Trophoblast cell (in vitro differentiated cells and primary cell): ENCODE data around the gene CHAF1A.

ENCODE experiments used
- DNase-seq, 2 donors: peaks; one replicate each; pipeline ENCODE4 v3.0.0-alpha.2; 2016
- H2AFZ ChIP-seq: 2 replicates; pipeline ENCODE4 v1.6.1; 2013; ENCODE audit warnings: low read length, moderate library complexity, mild to moderate bottlenecking; ENCODE audit not compliant: insufficient read depth, poor library complexity
- H2AK5ac ChIP-seq: 2 replicates; pipeline ENCODE4 v1.6.1; 2013; ENCODE audit warnings: mild to moderate bottlenecking, low read length
- H2BK120ac ChIP-seq: 2 replicates; pipeline ENCODE4 v1.6.1; 2013; ENCODE audit warnings: low read length, mild to moderate bottlenecking, moderate library complexity; ENCODE audit not compliant: insufficient read depth, poor library complexity
- H2BK12ac ChIP-seq: 2 replicates; pipeline ENCODE4 v1.6.1; 2013; ENCODE audit warnings: mild to moderate bottlenecking, low read length, moderate library complexity
- H2BK5ac ChIP-seq: 2 replicates; pipeline ENCODE4 v1.6.1; 2013; ENCODE audit warnings: low read length, low read depth, moderate library complexity, mild to moderate bottlenecking; ENCODE audit not compliant: poor library complexity
- H3K14ac ChIP-seq: 2 replicates; pipeline ENCODE4 v1.6.1; 2013; ENCODE audit warnings: mild to moderate bottlenecking, low read length
- H3K18ac ChIP-seq: 2 replicates; pipeline ENCODE4 v1.6.1; 2013; ENCODE audit warnings: mild to moderate bottlenecking, low read length
- H3K23ac ChIP-seq: 2 replicates; pipeline ENCODE4 v1.6.1; 2013; ENCODE audit warnings: low read length
- H3K27ac ChIP-seq: 2 replicates; pipeline ENCODE4 v1.5.1; 2013; ENCODE audit warnings: low read depth, mild to moderate bottlenecking, inconsistent platforms, low read length, moderate library complexity
- H3K27me3 ChIP-seq: 2 replicates; pipeline ENCODE4 v1.6.1; 2013; ENCODE audit warnings: inconsistent platforms, mild to moderate bottlenecking, low read length, moderate library complexity; ENCODE audit not compliant: insufficient read depth
- H3K36me3 ChIP-seq, 2 experiments: 1 replicate in 1 of 2; 2 replicates in 1 of 2; pipeline ENCODE4 v1.6.1; 2013; ENCODE audit warnings: low read length in 2 of 2, mild to moderate bottlenecking in 2 of 2, moderate library complexity in 1 of 2; ENCODE audit not compliant: insufficient read depth in 2 of 2, control insufficient read depth in 1 of 2
- H3K4ac ChIP-seq: 2 replicates; pipeline ENCODE4 v1.6.1; 2013; ENCODE audit warnings: low read depth, mild to moderate bottlenecking, low read length, moderate library complexity
- H3K4me1 ChIP-seq, 2 experiments: 1 replicate in 1 of 2; 2 replicates in 1 of 2; pipeline ENCODE4 v1.6.1; 2013; ENCODE audit warnings: low read length in 2 of 2, mild to moderate bottlenecking in 2 of 2, moderate library complexity in 1 of 2; ENCODE audit not compliant: insufficient read depth in 2 of 2, control insufficient read depth in 1 of 2
- H3K4me2 ChIP-seq: 2 replicates; pipeline ENCODE4 v1.6.1; 2013; ENCODE audit warnings: inconsistent platforms, mild to moderate bottlenecking, low read length, moderate library complexity
- H3K4me3 ChIP-seq: 2 replicates; pipeline ENCODE4 v1.5.1; 2013; ENCODE audit warnings: mild to moderate bottlenecking, low read depth, low read length, inconsistent platforms
- H3K79me1 ChIP-seq: one replicate; pipeline ENCODE4 v1.6.1; 2013; ENCODE audit warnings: low read length
- H3K79me2 ChIP-seq: 2 replicates; pipeline ENCODE4 v1.6.1; 2013; ENCODE audit warnings: low read length, mild to moderate bottlenecking; ENCODE audit not compliant: control insufficient read depth, insufficient read depth, poor library complexity
- H3K9ac ChIP-seq: 2 replicates; pipeline ENCODE4 v1.6.1; 2013; ENCODE audit warnings: mild to moderate bottlenecking, low read length
- H3K9me3 ChIP-seq: 2 replicates; pipeline ENCODE4 v1.6.1; 2013; ENCODE audit warnings: low read depth, mild to moderate bottlenecking, control low read depth, inconsistent platforms, low read length; ENCODE audit not compliant: insufficient read depth
- H4K12ac ChIP-seq: 2 replicates; pipeline ENCODE4 v1.6.1; 2013; ENCODE audit warnings: low read depth, mild to moderate bottlenecking, low read length, moderate library complexity
- H4K8ac ChIP-seq: 2 replicates; pipeline ENCODE4 v1.6.1; 2013; ENCODE audit warnings: low read depth, mild to moderate bottlenecking, low read length, moderate library complexity
- H4K91ac ChIP-seq: one replicate; pipeline ENCODE4 v1.6.1; 2013; ENCODE audit warnings: low read depth, mild to moderate bottlenecking, low read length, moderate library complexity
- WGBS: extraction: QIAGEN DNeasy Blood & Tissue Kit; methylation state at CpG from one replicate; pipeline ENCODE4 v1.1.7; 2013; ENCODE audit warnings: missing lambda C conversion rate; ENCODE audit not compliant: insufficient read length, insufficient coverage; ENCODE audit errors: extremely low coverage; 5-methylcytosine and 5-hydroxymethylcytosine counted together

CHAF1A gene

DNA sequence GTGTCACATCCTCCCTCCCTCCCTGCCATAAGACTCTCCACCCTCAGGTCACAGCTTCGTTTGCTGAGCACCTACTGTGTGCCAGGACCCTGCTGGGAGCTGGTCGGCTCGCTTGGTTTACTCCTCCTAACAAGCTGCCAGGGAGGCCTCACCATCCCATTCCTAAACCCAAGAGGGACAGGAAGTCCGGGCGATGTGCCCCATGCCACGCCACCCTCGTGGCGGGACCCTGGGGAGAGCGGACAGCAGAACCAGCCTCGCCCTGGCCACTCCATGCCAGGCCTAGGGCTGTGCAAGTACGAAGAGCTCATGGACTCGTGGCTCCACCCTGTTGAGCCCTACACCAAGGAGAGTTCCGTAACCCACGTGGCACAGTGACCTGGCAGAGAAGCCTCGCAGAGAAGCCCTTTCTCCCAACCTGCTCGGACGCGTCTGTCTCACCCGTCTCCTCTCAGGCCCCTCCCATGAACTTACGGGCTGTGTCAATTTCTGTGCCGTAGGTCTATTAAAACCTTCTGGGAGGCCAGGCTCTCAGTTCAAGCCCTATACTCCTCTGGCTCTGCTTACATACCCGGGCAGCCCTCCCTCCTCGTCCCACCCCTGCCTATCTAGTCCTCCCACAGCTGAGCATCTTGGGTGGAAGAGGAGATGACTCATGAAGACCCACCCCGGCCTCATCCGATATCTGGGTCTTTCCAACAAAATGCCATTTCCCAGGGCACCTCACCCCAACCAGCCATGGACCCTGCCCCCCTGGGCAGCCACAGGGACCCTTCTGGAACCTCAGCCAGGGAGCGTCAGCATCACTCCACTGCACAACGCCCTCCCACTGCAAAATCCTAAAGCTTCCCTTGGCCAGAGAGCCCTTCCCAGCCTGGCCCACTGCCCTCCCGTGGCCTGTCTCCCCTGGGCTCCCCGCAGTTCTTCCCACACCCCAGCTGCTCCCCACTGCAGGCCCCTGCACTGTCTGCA lies 52.6 kb downstream of the CHAF1A start:
- H3K18ac ChIP-seq, result no peak overlapping the region
- no peak overlapping the region for H3K27ac ChIP-seq
- H4K91ac ChIP-seq, result no peak overlapping the region
- H3K9me3 ChIP-seq, result no peaks in the 10 kb centered on the region
- no peak overlapping the region for H3K4ac ChIP-seq
- H2AFZ ChIP-seq, result no peak overlapping the region
- no peaks in the 10 kb centered on the region for H3K27me3 ChIP-seq
- no peak overlapping the region for H4K12ac ChIP-seq
- H3K23ac ChIP-seq, result no peak overlapping the region
- H2AK5ac ChIP-seq, result no peak overlapping the region
- no peak overlapping the region for H3K14ac ChIP-seq
- H2BK5ac ChIP-seq, result no peak overlapping the region
- H4K8ac ChIP-seq, result no peak overlapping the region
- H2BK120ac ChIP-seq, result no peak overlapping the region
- WGBS, result no CpG with 5 or more reads among the region's 29 CpGs
- H3K79me2 ChIP-seq, result peaks cover 7% of the 10 kb centered on the region
- H3K4me3 ChIP-seq, result no peak overlapping the region
- peaks cover 5% of the 10 kb centered on the region for H3K79me1 ChIP-seq
- no peak overlapping the region for H3K9ac ChIP-seq
- no peak overlapping the region for H2BK12ac ChIP-seq
- peaks cover 19 to 22% of the 10 kb centered on the region in 2 experiments for H3K36me3 ChIP-seq
- no peak for DNase-seq
- no peak overlapping the region for H3K4me2 ChIP-seq
- H3K4me1 ChIP-seq, result peaks cover 3 to 8% of the 10 kb centered on the region in 2 experiments

DNA sequence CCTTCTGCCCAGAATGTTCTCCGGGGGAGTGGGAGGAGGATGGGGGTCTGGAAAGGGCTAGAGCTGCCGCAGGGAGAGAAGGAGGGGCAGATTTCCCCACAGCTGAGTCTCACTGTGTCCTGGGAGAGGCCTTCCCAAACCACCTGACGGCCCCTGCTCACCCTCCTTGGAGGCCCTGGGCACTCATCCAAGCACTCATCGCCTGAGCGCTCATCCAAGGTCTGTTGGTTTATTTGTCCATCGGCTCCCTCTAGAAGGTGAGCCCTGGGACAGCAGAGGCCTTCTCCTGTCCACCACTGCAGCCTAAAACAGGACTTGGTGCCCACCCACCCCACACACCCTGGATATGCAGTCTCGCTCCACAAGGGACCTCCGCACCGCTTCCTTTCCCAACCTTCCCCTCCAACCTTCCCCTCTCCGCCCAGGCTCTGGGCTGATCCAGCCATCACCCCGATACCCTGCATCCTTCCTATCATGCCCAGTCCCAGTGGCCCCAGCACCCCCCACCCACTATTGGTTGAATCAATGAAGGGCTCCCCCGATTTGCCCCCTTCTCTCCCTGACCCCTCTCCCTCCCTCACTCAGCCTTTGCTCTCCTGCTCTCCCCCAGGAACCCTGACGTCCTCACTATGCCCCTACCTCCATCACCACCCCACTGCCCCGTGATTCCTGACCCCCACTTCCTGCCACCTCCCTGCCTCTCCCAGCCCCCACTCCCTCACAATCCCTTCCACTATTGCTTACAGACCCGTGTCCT lies 53.5 kb downstream of the CHAF1A start:
- H3K79me1 ChIP-seq, result peaks cover 5% of the 10 kb centered on the region
- H3K9me3 ChIP-seq, result no peaks in the 10 kb centered on the region
- no peak overlapping the region for H2BK5ac ChIP-seq
- peaks cover 7% of the 10 kb centered on the region for H3K79me2 ChIP-seq
- H4K12ac ChIP-seq, result no peak overlapping the region
- H4K91ac ChIP-seq, result no peak overlapping the region
- no peak overlapping the region for H2AFZ ChIP-seq
- H3K4me1 ChIP-seq, result peaks cover 3 to 8% of the 10 kb centered on the region in 2 experiments
- H2BK120ac ChIP-seq, result no peak overlapping the region
- no peak overlapping the region for H3K27ac ChIP-seq
- H3K9ac ChIP-seq, result no peak overlapping the region
- DNase-seq, result no peak
- H3K14ac ChIP-seq, result no peak overlapping the region
- no CpG with 5 or more reads among the region's 15 CpGs for WGBS
- H2AK5ac ChIP-seq, result no peak overlapping the region
- H4K8ac ChIP-seq, result no peak overlapping the region
- H3K27me3 ChIP-seq, result no peaks in the 10 kb centered on the region
- no peak overlapping the region for H3K18ac ChIP-seq
- no peak overlapping the region for H3K4ac ChIP-seq
- H3K4me3 ChIP-seq, result no peak overlapping the region
- H3K36me3 ChIP-seq, result peaks cover 19 to 22% of the 10 kb centered on the region in 2 experiments
- no peak overlapping the region for H3K23ac ChIP-seq
- peak overlapping the region; percentile 84 for H3K4me2 ChIP-seq
- no peak overlapping the region for H2BK12ac ChIP-seq

DNA sequence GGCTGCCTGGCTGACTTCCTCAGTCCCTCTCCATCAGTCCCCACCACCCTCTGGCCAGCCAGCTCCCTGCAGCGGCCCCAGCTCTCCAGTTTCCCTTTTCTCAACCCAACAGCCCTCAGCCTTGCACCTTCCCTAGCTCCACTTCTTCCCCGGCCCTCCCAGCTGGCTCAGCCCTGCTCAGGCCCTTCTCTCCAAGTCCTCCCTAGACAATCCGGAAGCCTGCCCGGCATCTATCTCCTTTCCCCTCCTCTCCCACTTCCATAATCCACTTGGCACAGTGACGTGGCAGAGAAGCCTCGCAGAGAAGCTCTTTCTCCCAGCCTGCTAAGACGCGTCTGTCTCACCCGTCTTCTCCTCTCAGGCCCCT lies 54.0 kb downstream of the CHAF1A start:
- no peak overlapping the region for H2BK12ac ChIP-seq
- H3K79me1 ChIP-seq, result peaks cover 5% of the 10 kb centered on the region
- no peak overlapping the region for H4K91ac ChIP-seq
- H3K79me2 ChIP-seq, result peaks cover 7% of the 10 kb centered on the region
- H3K36me3 ChIP-seq, result peaks cover 17 to 19% of the 10 kb centered on the region in 2 experiments
- peak overlapping the region; percentile 82 for H3K18ac ChIP-seq
- peak overlapping the region; percentile 40 for H3K14ac ChIP-seq
- no peak overlapping the region for H3K23ac ChIP-seq
- peak overlapping the region; percentile 67 for H4K12ac ChIP-seq
- no peak overlapping the region for H2BK120ac ChIP-seq
- no peak overlapping the region for H2BK5ac ChIP-seq
- WGBS, result no CpG with 5 or more reads among the region's 9 CpGs
- H3K4me2 ChIP-seq, result peak overlapping the region; percentile 84
- H3K9ac ChIP-seq, result no peak overlapping the region
- peaks cover 3 to 8% of the 10 kb centered on the region in 2 experiments for H3K4me1 ChIP-seq
- H3K9me3 ChIP-seq, result no peaks in the 10 kb centered on the region
- no peak overlapping the region for H2AFZ ChIP-seq
- DNase-seq, result peak; percentile 32 to 45
- H3K27ac ChIP-seq, result no peak overlapping the region
- H3K4ac ChIP-seq, result no peak overlapping the region
- H2AK5ac ChIP-seq, result peak overlapping the region; percentile 11
- no peaks in the 10 kb centered on the region for H3K27me3 ChIP-seq
- peak overlapping the region; percentile 73 for H3K4me3 ChIP-seq
- H4K8ac ChIP-seq, result peak overlapping the region; percentile 79

DNA sequence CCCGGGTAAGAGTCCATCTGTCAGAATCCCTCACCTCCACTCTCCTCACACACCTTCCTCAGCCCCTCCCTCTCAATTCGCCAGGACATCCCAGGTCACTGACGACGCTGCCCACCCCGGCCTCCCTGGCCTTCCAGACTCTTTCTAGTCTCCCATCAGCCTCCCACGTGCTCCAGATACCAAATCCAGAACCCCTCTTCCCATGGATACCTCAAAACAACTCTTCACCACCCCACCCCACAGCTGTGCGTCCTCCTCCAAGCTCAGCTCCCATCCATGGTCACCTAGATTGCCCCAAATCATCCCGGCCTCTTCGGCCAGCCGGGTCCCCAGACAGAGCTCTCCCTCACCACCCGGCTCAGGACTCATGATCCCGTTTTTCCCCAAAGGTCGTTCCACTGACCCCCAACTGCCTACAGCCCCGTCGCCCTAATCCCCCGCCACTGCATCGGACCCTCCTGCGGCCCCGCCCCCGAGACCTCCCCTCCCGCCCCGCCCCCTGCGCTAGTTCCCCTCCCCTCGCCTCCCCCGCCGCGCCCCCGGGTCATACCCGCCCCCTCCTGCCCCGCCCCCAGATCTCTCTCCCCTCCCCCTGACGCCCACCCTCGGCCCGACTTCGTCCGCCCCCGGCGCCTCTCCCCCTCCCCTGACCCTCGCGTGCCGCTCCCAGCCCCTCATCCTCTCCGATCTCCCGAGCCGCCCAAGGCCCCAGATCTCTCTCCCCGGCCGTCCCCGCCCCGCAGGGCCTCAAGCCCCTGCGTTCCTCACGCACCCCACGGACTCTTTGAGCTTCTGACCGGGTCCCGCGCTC lies 54.6 kb downstream of the CHAF1A start:
- Histone ChIP-seq H3K79me2 (peaks cover 7% of the 10 kb centered on the region), H3K14ac (peak overlapping the region; percentile 83), H2AFZ (peak overlapping the region; percentile 71), H4K8ac (peak overlapping the region; percentile 97), H3K9me3 (no peaks in the 10 kb centered on the region), H3K79me1 (peaks cover 5% of the 10 kb centered on the region), H3K36me3 (peaks cover 15 to 19% of the 10 kb centered on the region in 2 experiments), H3K4me3 (peak overlapping the region; percentile 89), H3K23ac (no peak overlapping the region), H2BK120ac (peak overlapping the region; percentile 86), H3K4me1 (peaks cover 3 to 8% of the 10 kb centered on the region in 2 experiments), H3K27ac (peak overlapping the region; percentile 95), H3K27me3 (no peaks in the 10 kb centered on the region), H3K9ac (peak overlapping the region; percentile 95), H3K18ac (peak overlapping the region; percentile 95), H4K12ac (peak overlapping the region; percentile 88), H2BK12ac (peak overlapping the region; percentile 23), H2AK5ac (peak overlapping the region; percentile 11), H2BK5ac (peak overlapping the region; percentile 92), H3K4ac (peak overlapping the region; percentile 81), H3K4me2 (peak overlapping the region; percentile 84), H4K91ac (peak overlapping the region; percentile 98)
- DNase-seq, result peak in 1 of 2 donors; percentile 8
- no CpG with 5 or more reads among the region's 53 CpGs for WGBS
